Vagina (tissue), 2 donors: ENCODE results near the gene KIRREL3.
"Not testable (repeated sequence)": the region's sequence is repeated elsewhere in the genome, so short reads cannot be mapped to it uniquely, and the experiment has no call there.

Experiments used
- POLR2A ChIP-seq, 2 donors: fragments of 450-650 bp; IDR thresholded peaks; one replicate each; pipeline ENCODE4 v1.6.1; 2017; ENCODE audit warnings: antibody characterized with exemption in 2 of 2, mild to moderate bottlenecking in 2 of 2, moderate library complexity in 2 of 2
- TF ChIP-seq, protein P1 (sequence below), 3 experiments: fragments of 450-650 bp in 2 of 3; fragments of 200-600 bp in 1 of 3; sonication (generic) in 1 of 3; IDR thresholded peaks; one replicate each; pipeline ENCODE4 v1.5.1; 2017 to 2019; ENCODE audit warnings: antibody characterized with exemption in 3 of 3, mild to moderate bottlenecking in 2 of 3, moderate library complexity in 2 of 3

DNA sequence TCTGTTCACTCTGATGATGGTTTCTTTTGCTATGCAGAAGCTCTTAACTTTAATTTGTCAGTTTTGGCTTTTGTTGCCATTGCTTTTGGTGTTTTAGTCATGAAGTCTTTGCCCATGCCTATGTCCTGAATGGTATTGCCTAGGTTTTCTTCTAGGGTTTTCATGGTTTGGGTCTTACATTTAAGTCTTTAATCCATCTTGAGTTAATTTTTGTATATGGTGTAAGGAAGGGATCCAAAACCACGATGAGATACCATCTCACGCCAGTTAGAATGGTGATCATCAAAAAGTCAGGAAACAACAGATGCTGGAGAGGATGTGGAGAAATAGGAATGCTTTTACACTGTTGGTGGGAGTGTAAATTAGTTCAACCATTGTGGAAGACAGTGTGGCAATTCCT lies 48.0 kb downstream of the KIRREL3 start:
- TF ChIP-seq, protein P1, sequence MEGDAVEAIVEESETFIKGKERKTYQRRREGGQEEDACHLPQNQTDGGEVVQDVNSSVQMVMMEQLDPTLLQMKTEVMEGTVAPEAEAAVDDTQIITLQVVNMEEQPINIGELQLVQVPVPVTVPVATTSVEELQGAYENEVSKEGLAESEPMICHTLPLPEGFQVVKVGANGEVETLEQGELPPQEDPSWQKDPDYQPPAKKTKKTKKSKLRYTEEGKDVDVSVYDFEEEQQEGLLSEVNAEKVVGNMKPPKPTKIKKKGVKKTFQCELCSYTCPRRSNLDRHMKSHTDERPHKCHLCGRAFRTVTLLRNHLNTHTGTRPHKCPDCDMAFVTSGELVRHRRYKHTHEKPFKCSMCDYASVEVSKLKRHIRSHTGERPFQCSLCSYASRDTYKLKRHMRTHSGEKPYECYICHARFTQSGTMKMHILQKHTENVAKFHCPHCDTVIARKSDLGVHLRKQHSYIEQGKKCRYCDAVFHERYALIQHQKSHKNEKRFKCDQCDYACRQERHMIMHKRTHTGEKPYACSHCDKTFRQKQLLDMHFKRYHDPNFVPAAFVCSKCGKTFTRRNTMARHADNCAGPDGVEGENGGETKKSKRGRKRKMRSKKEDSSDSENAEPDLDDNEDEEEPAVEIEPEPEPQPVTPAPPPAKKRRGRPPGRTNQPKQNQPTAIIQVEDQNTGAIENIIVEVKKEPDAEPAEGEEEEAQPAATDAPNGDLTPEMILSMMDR (IDR thresholded peaks at IDR 0.05): not testable (repeated sequence)
- TF ChIP-seq POLR2A (IDR thresholded peaks at IDR 0.05): not testable (repeated sequence)
